Astrocyte of the spinal cord (primary cell): ENCODE measurements around the gene B3GALT6.

Experiments used
- DNase-seq: peaks from one replicate; pipeline ENCODE4 v3.0.0; 2011; ENCODE audit warnings: low read depth, low spot score
- H3K4me3 ChIP-seq: 2 replicates; pipeline ENCODE4 v1.5.1; 2011; ENCODE audit warnings: low read depth, mild to moderate bottlenecking, low read length, moderate library complexity
- in situ Hi-C: cut with HindIII; loops from 2 replicates; pipeline ENCODE4 v1.10.0; 2017; ENCODE audit warnings: low sequenced_read_pairs
- TF ChIP-seq, protein P1 (sequence below): IDR thresholded peaks from 2 replicates; pipeline ENCODE4 v1.5.1; 2012; ENCODE audit warnings: low read depth, mild to moderate bottlenecking, low read length, inconsistent platforms

Gene B3GALT6

DNA sequence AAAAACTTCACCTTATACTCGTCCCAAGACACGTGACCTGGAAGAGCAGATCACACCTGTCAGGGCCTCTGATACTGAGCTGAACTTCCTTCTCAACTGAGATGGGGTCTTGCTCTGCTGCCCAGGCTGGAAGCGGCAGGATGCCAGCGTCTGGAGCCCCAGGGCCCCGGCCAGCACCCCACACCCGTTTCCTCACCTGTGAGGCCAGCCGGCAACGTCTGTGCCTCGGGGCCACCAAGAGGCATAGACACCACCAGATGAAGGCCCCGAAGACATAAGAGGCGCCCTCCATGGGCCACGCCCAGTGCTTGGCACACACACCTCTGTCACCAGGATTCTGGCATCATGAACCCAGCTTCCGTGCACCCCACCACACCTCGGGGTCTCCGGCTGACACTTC, 8.7 kb upstream of the B3GALT6 start:
- DNase-seq = no peak
- in situ Hi-C loops = no loop called here
- no peak overlapping the region for H3K4me3 ChIP-seq
- TF ChIP-seq, protein P1, sequence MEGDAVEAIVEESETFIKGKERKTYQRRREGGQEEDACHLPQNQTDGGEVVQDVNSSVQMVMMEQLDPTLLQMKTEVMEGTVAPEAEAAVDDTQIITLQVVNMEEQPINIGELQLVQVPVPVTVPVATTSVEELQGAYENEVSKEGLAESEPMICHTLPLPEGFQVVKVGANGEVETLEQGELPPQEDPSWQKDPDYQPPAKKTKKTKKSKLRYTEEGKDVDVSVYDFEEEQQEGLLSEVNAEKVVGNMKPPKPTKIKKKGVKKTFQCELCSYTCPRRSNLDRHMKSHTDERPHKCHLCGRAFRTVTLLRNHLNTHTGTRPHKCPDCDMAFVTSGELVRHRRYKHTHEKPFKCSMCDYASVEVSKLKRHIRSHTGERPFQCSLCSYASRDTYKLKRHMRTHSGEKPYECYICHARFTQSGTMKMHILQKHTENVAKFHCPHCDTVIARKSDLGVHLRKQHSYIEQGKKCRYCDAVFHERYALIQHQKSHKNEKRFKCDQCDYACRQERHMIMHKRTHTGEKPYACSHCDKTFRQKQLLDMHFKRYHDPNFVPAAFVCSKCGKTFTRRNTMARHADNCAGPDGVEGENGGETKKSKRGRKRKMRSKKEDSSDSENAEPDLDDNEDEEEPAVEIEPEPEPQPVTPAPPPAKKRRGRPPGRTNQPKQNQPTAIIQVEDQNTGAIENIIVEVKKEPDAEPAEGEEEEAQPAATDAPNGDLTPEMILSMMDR = no peak

DNA sequence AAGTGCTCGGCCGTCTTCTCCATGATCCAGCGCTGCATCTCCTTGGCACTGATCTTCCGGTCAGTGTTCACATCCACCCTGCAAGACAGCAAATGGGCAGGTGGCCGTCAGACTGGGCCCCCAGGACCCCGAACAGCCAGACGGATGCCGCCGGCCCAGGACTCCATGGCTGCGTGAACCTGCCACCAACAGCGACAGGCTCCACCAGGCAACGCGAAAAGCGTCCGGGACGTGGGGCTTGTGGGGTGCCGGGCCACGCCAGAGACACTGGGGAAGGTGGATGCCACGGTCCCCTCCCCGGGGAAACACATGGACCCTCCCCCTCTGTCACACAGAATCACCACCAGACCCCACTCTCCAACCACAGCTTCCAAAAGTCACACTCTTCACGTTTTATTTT, 8.1 kb upstream of the B3GALT6 start:
- in situ Hi-C loops = no loop called here
- DNase-seq = no peak
- TF ChIP-seq, protein P1 = no peak
- no peak overlapping the region for H3K4me3 ChIP-seq

DNA sequence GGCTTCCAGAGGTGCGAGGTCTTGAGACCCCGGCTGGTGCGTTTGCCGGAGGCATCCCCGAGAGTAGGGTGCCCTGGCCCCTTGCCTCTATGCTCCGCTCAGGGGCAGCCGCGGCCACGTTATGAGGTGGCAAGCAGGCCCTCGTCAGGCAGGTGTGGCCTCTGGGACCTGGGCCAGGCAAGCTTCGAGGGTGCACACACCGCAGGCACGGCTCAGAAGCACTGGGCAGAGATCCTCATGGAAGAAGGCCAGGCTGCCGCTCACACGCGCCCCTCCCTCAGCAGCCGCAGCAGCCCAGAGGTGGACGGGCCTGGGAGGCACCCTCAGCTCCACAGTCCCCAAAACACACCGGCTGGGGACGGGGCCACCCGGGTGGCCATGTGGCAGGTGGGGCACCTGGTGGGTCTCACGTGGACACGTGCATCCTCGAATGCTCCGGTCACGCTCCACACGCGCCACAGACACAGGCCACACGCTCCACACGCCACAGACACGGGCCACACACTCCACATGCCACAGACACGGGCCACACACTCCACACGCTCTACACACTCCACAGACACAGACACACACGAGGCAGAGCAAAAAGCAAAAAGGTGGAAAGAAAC, 6.7 kb upstream of the B3GALT6 start:
- no peak for DNase-seq
- H3K4me3 ChIP-seq = no peak overlapping the region
- TF ChIP-seq, protein P1 = no peak
- in situ Hi-C loops = no loop called here

DNA sequence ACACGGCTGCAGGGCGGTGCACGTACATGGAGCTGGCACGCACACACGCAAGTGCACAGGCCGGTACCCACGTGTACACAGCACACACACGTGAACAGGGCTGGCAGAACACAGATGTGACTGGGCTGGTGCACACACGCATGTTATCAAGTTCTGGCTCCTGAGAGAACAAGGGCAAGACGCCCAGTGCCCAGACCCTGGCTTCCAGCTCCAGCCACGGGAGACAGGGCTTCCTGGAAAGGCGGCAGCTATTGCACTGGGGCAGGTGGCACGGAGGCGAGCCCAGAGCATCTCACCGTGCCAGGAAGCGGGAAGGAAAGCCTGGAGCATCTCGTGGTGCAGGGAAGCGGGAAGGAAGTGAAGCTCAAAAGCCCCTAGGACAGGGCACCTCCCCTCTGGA, 6.1 kb upstream of the B3GALT6 start:
- DNase-seq = no peak
- no peak overlapping the region for H3K4me3 ChIP-seq
- in situ Hi-C loops = no loop called here
- TF ChIP-seq, protein P1 = no peak

DNA sequence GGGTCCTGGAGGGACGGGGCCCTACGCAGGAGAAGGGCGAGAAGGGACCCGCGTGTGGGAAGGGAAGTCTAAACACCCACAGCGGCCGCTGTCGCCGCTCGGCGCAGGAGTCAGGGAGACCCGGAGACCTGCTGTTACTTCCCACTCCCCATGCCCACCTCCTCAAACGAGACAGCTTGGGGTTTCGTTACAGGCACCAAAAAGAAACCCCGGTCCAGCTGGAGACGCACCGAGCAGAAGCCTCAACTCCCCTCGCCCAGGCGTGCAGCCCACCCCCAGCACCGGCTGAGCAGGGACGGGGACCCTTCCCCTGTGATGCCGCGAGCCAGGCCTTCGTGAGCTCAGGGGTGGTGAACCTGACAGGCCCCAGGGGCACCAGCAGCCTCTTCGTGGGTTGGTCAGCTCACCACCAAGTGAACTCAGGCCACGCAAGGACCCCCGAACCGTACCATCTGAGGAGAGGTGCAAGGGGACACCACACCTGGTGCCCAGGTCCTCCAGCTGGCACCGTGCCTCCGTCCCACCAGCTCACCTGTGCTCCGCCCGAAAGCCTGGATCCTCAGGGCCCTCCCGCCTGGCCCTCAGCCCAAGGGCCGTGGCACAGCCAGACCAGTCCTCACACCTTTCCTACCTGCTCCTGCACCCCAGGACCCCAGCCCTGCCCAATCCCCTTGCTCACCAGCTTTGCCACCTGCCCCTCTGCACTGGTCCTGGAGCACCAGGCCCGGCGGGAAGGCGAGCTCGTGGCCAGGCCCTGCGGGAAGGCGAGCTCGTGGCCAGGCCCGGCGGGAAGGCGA, 5.3 kb upstream of the B3GALT6 start:
- TF ChIP-seq, protein P1 = no peak
- in situ Hi-C loops = no loop called here
- no peak overlapping the region for H3K4me3 ChIP-seq
- DNase-seq = no peak

DNA sequence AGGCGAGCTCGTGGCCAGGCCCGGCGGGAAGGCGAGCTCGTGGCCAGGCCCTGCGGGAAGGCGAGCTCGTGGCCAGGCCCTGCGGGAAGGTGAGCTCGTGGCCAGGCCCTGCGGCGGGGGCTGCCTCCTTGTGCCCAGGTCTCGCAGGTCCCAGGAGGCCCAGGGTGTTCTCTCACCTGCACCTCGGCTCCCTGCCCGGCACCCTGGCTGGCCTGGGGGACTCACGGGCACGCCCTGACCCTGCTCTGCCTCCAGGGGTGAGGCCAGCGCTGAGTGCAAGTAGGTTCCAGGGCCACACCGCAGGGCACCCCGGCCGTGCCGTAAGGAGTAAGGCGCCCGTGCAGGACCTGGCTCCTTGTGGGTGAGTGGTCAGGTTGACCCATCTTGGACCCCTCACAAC, 4.7 kb upstream of the B3GALT6 start:
- H3K4me3 ChIP-seq = no peak overlapping the region
- in situ Hi-C loops = no loop called here
- no peak for DNase-seq
- TF ChIP-seq, protein P1 = no peak
